Central memory CD8-positive, alpha-beta T cell (primary cell): ENCODE results near the gene VWA3B.
"Not testable (repeated sequence)": the region's sequence is repeated elsewhere in the genome, so short reads cannot be mapped to it uniquely, and the experiment has no call there.

Source experiments
- ATAC-seq: fragments of 150-1000 bp; cut with Tn5 transposase; replicated peaks from 2 replicates; pipeline ENCODE4 v1.10.0; 2022; ENCODE audit warnings: mild to moderate bottlenecking, moderate FRiP score, moderate number of reproducible peaks; ENCODE audit not compliant: poor library complexity, severe bottlenecking; ENCODE audit errors: extremely low read depth
- DNase-seq, 2 donors: peaks; one replicate each; pipeline ENCODE4 v3.0.0; 2021; ENCODE audit warnings: low spot score in 2 of 2
- H3K27ac Mint-ChIP-seq: one replicate; pipeline ENCODE4 v1.8.0; 2022; ENCODE audit warnings: low read depth, mild to moderate bottlenecking, moderate library complexity, mixed read lengths
- H3K27me3 Mint-ChIP-seq: one replicate; pipeline ENCODE4 v1.8.0; 2022; ENCODE audit warnings: mixed read lengths
- H3K36me3 Mint-ChIP-seq: one replicate; pipeline ENCODE4 v1.8.0; 2022; ENCODE audit warnings: mild to moderate bottlenecking, moderate library complexity, mixed read lengths; ENCODE audit not compliant: insufficient read depth
- H3K4me1 Mint-ChIP-seq: one replicate; pipeline ENCODE4 v1.8.0; 2022; ENCODE audit warnings: mixed read lengths
- H3K4me3 Mint-ChIP-seq: one replicate; pipeline ENCODE4 v1.8.0; 2022; ENCODE audit warnings: mild to moderate bottlenecking, moderate library complexity, mixed read lengths
- H3K9me3 Mint-ChIP-seq: one replicate; pipeline ENCODE4 v1.8.0; 2022; ENCODE audit warnings: mixed read lengths

VWA3B gene

DNA sequence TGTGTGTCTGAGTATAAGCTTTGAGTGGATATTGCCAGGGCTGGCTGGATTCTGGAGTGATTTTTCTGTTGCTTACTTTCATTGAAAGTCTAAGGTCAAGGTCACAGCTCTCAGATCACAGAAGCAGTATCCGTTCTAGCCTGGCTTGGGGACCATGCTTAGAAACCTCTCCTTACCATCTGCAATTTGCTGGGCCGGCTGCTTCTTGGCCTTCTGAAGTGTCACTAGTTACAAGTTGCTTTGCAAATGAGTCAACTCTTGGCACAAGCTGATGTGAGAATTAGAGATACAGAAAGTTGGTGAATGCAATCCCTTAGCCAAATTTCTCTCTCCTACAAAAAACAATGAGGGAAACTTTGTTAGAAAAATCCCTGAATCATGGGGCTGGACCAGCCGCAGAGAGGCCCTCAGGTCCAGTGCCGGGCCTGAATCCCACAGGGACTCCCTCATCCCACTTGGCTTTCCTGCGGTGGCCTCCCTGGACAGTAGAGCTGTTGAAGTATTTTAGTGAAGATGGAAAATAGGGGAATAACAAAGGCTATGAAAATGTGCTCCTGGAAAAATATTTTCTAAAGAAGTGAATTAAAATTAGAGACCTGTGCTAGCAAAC is 166.6 kb downstream of the VWA3B start:
- peaks cover 4% of the 10 kb centered on the region for H3K9me3 Mint-ChIP-seq
- ATAC-seq (no peak), DNase-seq (no peak)
- H3K4me3 Mint-ChIP-seq, result no peak overlapping the region
- H3K27ac Mint-ChIP-seq, result no peak overlapping the region
- peaks cover 42% of the 10 kb centered on the region for H3K27me3 Mint-ChIP-seq
- H3K36me3 Mint-ChIP-seq, result no peaks in the 10 kb centered on the region
- H3K4me1 Mint-ChIP-seq, result no peaks in the 10 kb centered on the region

- ATAC-seq (no peak), DNase-seq (no peak)
- Mint-ChIP-seq H3K27me3 (peaks cover 42% of the 10 kb centered on the region), H3K36me3 (no peaks in the 10 kb centered on the region), H3K9me3 (no peaks in the 10 kb centered on the region), H3K27ac (no peak overlapping the region), H3K4me1 (no peaks in the 10 kb centered on the region), H3K4me3 (no peak overlapping the region)
These were observed 167.6 kb downstream of the VWA3B start for GRCh38 chr2:98254504-98255059.

GRCh38 chr2:98258906-98259305 is 171.9 kb downstream of the VWA3B start:
- Mint-ChIP-seq H3K4me1 (no peaks in the 10 kb centered on the region), H3K9me3 (peaks cover 25% of the 10 kb centered on the region), H3K27me3 (peaks cover 72% of the 10 kb centered on the region), H3K4me3 (no peak overlapping the region), H3K27ac (no peak overlapping the region), H3K36me3 (no peaks in the 10 kb centered on the region)
- ATAC-seq (no peak), DNase-seq (no peak)

DNA sequence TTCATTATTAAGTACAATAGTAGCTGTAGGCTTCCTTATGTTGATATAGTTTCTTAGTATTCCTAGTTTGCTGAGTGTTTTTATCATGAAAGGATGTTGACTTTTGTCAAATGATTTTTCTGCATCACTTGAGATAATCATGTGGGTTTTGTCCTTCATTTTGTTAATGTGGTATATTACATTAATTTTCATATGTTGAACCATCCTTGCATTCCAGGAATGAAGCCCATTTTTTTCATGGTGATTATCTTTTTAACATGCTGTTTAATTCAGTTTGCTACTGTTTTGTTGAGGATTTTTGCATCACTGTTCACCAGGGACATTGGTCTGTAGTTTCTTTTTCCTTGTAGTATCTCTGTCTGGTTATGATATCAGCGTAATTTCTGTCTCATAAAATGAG is 176.4 kb downstream of the VWA3B start:
- Mint-ChIP-seq H3K27me3 (peaks cover 64% of the 10 kb centered on the region), H3K27ac (no peak overlapping the region), H3K9me3 (peaks cover 33% of the 10 kb centered on the region), H3K36me3 (no peaks in the 10 kb centered on the region), H3K4me1 (no peaks in the 10 kb centered on the region), H3K4me3 (no peak overlapping the region)
- no peak for ATAC-seq
- no peak for DNase-seq

GRCh38 chr2:98268225-98268624 is 181.3 kb downstream of the VWA3B start:
- Mint-ChIP-seq H3K27me3 (peaks cover 56% of the 10 kb centered on the region), H3K9me3 (peaks cover 14% of the 10 kb centered on the region)
- H3K4me1 Mint-ChIP-seq, DNase-seq, H3K36me3 Mint-ChIP-seq, H3K27ac Mint-ChIP-seq, ATAC-seq, H3K4me3 Mint-ChIP-seq: not testable (repeated sequence)

GRCh38 chr2:98269274-98269673 is 182.3 kb downstream of the VWA3B start:
- Mint-ChIP-seq H3K4me1 (no peaks in the 10 kb centered on the region), H3K4me3 (no peak overlapping the region), H3K27me3 (peaks cover 63% of the 10 kb centered on the region), H3K36me3 (no peaks in the 10 kb centered on the region), H3K9me3 (peaks cover 5% of the 10 kb centered on the region), H3K27ac (no peak overlapping the region)
- ATAC-seq (no peak), DNase-seq (no peak)

DNA sequence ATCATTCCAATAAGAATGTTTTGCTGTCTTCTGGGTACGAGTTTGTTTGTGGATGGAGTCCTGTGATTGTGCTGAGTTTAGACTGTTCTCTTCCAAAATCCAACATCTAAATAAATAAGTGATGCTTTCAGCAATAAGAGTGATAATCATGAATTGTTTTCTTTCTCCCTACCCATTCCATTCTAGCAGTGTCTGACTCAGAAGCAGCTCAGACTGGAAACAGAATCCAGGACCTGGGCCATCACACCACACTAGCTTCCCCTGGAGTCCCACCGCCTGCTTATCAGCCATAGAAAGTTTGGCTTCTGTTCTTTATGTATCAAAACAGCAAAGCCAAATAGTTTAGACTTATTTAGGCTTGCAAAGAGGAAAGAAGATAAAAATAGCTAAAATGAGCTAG is 182.9 kb downstream of the VWA3B start:
- H3K27me3 Mint-ChIP-seq, result peaks cover 68% of the 10 kb centered on the region
- H3K27ac Mint-ChIP-seq, result no peak overlapping the region
- H3K4me3 Mint-ChIP-seq, result no peak overlapping the region

DNA sequence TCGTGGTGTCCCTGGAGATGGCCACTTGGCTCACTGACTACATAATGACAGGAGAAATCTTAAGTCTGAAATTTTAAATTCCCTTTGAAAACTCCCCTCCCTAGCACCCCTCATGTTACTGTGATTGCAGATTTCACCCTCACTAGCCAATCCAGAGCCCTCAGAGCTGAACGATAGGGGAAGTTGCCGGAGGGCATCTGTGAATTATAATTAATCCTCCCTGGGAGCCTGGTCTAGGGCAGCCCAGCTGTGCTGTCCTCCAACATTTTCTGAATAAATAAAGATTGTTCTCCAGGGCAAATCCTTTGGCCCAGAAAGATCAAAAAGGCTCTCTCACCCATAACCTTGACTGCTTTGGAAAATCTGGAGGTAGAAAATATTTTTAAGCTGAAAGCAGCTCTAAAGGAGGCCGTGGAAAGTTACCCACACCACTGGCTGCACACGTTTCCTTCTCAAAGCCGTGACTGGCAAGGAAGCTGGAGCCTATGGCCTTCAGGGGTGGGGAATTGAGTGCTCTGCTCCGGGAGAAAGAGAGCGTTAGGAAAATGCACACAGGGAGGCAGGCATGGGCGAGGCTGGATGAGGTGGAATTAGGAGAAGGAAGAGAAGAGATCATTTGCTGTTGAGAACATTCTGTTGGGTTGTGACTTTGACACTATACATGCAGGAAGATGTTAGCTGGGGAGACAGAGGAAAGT is 190.3 kb downstream of the VWA3B start:
- no peak overlapping the region for H3K27ac Mint-ChIP-seq
- H3K4me3 Mint-ChIP-seq, result no peak overlapping the region
- ATAC-seq, result no peak
- no peaks in the 10 kb centered on the region for H3K9me3 Mint-ChIP-seq
- DNase-seq, result no peak
- no peaks in the 10 kb centered on the region for H3K36me3 Mint-ChIP-seq
- H3K27me3 Mint-ChIP-seq, result peaks cover 78% of the 10 kb centered on the region
- H3K4me1 Mint-ChIP-seq, result no peaks in the 10 kb centered on the region

More for the DNA sequence above, 182.9 kb downstream of the VWA3B start:
- no peaks in the 10 kb centered on the region for H3K4me1 Mint-ChIP-seq
- ATAC-seq (no peak), DNase-seq (no peak)
- H3K36me3 Mint-ChIP-seq, result no peaks in the 10 kb centered on the region
- H3K9me3 Mint-ChIP-seq, result no peaks in the 10 kb centered on the region

DNA sequence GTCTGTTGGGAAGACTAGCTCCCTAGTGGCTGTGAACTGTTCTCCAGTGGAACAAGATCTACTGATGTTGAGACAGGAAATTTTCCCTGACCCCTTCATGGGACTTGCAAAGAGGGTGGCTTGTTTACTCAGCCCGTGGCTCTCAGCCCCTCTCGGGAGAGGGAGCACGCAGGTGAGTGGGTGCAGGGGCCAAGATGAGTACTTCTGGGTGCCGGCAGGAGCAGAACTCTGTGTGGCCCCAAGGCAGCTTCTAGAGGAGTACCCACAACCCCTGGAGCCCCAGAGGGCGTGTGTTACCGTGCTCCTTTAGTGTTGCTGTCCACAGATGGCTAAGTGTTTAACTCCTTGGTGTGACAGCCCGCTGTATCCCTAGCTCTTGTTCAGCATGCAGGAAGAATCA is 191.1 kb downstream of the VWA3B start:
- Mint-ChIP-seq H3K9me3 (no peaks in the 10 kb centered on the region), H3K4me1 (no peaks in the 10 kb centered on the region), H3K27ac (no peak overlapping the region), H3K36me3 (no peaks in the 10 kb centered on the region), H3K27me3 (peaks cover 70% of the 10 kb centered on the region), H3K4me3 (no peak overlapping the region)
- DNase-seq, result no peak
- no peak for ATAC-seq

DNA sequence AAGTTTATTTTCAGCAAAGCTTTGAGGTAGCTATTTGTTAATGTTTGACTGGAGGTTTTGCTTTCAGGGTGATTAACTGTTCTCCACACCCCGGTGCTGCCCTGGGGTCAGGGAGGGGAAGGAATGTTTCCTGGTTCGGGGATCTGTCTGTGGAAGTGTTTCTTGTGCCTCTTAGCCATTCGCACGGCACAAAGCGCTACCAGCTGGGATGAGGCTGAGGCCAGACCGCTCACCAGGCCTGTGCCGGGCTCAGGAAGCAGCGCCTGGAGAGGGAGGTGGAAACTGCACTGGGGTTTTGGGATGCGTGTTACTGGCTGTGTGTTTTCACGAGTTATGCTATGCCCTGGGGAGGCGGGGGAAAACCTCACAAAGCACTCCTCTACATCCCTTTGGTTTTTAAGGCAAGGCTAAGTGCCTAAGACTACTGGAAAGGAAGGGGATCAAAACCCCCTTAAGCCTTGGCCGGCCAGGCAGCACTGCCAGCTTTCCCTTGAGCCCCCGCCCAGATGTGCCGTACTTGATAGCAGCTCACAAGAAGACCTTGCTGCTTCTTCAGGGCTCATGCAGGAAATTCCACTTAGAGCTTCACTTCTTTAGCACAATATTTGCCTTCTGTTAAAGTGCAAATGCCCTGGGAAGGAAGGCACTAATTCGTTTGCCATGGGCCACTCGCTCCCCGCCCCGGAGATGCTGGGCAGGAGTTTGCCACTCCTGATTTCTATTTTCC is 193.6 kb downstream of the VWA3B start:
- Mint-ChIP-seq H3K4me1 (no peaks in the 10 kb centered on the region), H3K9me3 (no peaks in the 10 kb centered on the region), H3K4me3 (no peak overlapping the region), H3K27ac (no peak overlapping the region), H3K36me3 (no peaks in the 10 kb centered on the region), H3K27me3 (peaks cover 56% of the 10 kb centered on the region)
- no peak for DNase-seq
- no peak for ATAC-seq

DNA sequence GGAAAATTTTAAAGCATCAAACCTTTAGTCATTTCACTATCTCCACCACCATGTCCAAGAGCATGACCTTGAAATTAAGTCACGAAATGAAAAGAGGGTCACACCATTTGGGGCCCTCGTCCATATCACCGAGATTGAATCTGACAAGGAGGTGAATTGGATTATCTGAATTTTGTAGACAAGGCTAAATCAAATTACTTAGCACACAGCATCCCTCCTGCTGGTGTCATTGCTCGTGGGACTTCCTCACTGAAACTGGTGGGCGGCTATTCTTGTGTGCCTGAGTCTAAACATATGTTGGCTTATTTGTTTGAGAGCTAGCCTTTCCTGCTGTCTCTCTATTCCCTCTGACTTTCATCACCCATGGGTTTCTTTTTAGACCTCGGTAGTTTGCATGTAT is 194.6 kb downstream of the VWA3B start:
- Mint-ChIP-seq H3K27ac (no peak overlapping the region), H3K4me3 (no peak overlapping the region), H3K4me1 (no peaks in the 10 kb centered on the region), H3K27me3 (peaks cover 65% of the 10 kb centered on the region), H3K36me3 (no peaks in the 10 kb centered on the region), H3K9me3 (no peaks in the 10 kb centered on the region)
- DNase-seq (no peak), ATAC-seq (no peak)

DNA sequence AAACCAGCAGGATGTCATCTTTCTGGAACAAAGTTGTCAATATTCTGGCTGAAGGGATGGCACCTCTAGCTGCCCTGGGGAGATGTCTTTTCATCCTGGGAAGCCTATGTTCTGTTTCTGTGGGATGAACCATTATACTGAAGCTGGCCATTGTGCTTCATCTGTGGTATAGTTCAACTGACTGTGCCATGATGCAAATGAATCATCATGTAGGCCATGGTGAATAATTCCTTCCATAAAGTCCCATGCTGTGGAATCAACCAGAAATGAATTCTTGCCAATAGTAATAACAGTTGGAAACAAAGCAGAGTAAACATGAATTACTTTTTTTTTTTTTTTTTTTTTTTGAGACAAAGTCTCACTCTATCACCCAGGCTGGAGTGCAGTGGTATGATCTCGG is 195.1 kb downstream of the VWA3B start:
- no peaks in the 10 kb centered on the region for H3K36me3 Mint-ChIP-seq
- no peak for ATAC-seq
- no peak overlapping the region for H3K27ac Mint-ChIP-seq
- peaks cover 70% of the 10 kb centered on the region for H3K27me3 Mint-ChIP-seq
- no peaks in the 10 kb centered on the region for H3K4me1 Mint-ChIP-seq
- no peak for DNase-seq
- no peaks in the 10 kb centered on the region for H3K9me3 Mint-ChIP-seq
- no peak overlapping the region for H3K4me3 Mint-ChIP-seq

DNA sequence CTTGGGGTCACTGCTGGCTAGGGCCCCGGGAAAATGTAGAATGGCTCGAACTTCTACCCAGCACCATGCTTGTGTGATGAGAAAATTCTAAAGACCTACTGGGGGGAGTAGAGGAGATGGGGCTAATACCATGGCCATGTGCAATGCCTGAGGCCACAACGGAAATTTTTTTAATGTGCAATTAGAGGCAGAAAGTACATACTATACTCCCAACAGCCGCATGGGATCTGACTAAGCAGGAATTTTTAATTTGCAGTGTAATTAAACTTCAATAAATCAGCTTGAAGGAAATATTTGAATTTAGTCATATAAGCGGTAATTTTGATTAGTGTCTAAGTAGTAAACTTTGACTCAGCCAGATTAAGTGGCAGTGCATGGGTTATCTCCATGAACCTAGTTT is 206.1 kb downstream of the VWA3B start:
- H3K27ac Mint-ChIP-seq, result no peak overlapping the region
- no peak overlapping the region for H3K4me3 Mint-ChIP-seq
- ATAC-seq (no peak), DNase-seq (no peak)
- peaks cover 73% of the 10 kb centered on the region for H3K27me3 Mint-ChIP-seq
- H3K4me1 Mint-ChIP-seq, result no peaks in the 10 kb centered on the region
- peaks cover 5% of the 10 kb centered on the region for H3K9me3 Mint-ChIP-seq
- no peaks in the 10 kb centered on the region for H3K36me3 Mint-ChIP-seq
